H1 (cell line): Measurements from ENCODE around the gene GHRHR.

Source experiments
- CEBPB ChIP-seq: IDR thresholded peaks from 2 replicates; pipeline ENCODE4 v1.6.1; 2012; ENCODE audit warnings: low read depth, low read length
- CTCF ChIP-seq, 3 experiments: IDR thresholded peaks; 1 replicate in 2 of 3; 2 replicates in 1 of 3; pipeline versions ENCODE4 v1.5.1 to v1.6.1; 2011; ENCODE audit warnings: low read length in 3 of 3, mild to moderate bottlenecking in 3 of 3, inconsistent platforms in 2 of 3, low read depth in 1 of 3, moderate library complexity in 1 of 3; ENCODE audit not compliant: insufficient read depth in 1 of 3; ENCODE audit errors: control extremely low read depth in 1 of 3
- GABPA ChIP-seq: IDR thresholded peaks from 2 replicates; pipeline ENCODE4 v1.6.1; 2011; ENCODE audit warnings: mild to moderate bottlenecking, low read length, moderate library complexity, borderline replicate concordance; ENCODE audit not compliant: insufficient read depth
- POLR2A ChIP-seq, 2 experiments: IDR thresholded peaks; 1 replicate in 1 of 2; 2 replicates in 1 of 2; pipeline ENCODE4 v1.6.1; 2011; ENCODE audit warnings: low read depth in 2 of 2, low read length in 2 of 2, mild to moderate bottlenecking in 2 of 2; ENCODE audit errors: control extremely low read depth in 1 of 2
- RAD21 ChIP-seq, 2 experiments: IDR thresholded peaks in 1 of 2; conservative IDR thresholded peaks in 1 of 2; 2 replicates each; pipeline ENCODE4 v1.6.1; 2011; ENCODE audit warnings: low read depth in 2 of 2, low read length in 2 of 2, improper control_type of control experiment in 1 of 2, inconsistent platforms in 1 of 2, mild to moderate bottlenecking in 1 of 2, moderate library complexity in 1 of 2

GRCh38 chr7:30987936-30988335, 24.2 kb downstream of the GHRHR start:
- TF ChIP-seq CTCF (IDR thresholded peaks at IDR 0.05; ENCODE audit: control extremely low read depth in 1 of 3, insufficient read depth in 1 of 3, low read depth in 1 of 3, low read length in 3 of 3), result no peak
- TF ChIP-seq GABPA, result no peak
- no peak for TF ChIP-seq RAD21 (IDR thresholded peaks at IDR 0.05 in 1 of 2, conservative IDR thresholded peaks at IDR 0.05 in 1 of 2; ENCODE audit: low read depth in 2 of 2, low read length in 2 of 2)
- no peak for TF ChIP-seq POLR2A (IDR thresholded peaks at IDR 0.05; ENCODE audit: control extremely low read depth in 1 of 2, low read depth in 2 of 2, low read length in 2 of 2)
- no peak for TF ChIP-seq CEBPB
